Hematopoietic multipotent progenitor cell treated with erythropoietin and hydrocortisone succinate and interleukin-3 and kit ligand, for 6 days (in vitro differentiated cells): ENCODE results near the gene PKP3.
A peak's percentile ranks its signal among the peaks of the same experiment; 100 is the strongest.
"Not testable (repeated sequence)": the region's sequence is repeated elsewhere in the genome, so short reads cannot be mapped to it uniquely, and the experiment has no call there.

ENCODE experiments used
- DNase-seq: peaks from one replicate; pipeline ENCODE4 v3.0.0-alpha.2; 2015

The PKP3 gene

GRCh38 chr11:432501-433100, 38.6 kb downstream of the PKP3 start:
- DNase-seq, result no peak

GRCh38 chr11:433111-433510, 39.1 kb downstream of the PKP3 start:
- no peak for DNase-seq

GRCh38 chr11:433641-434040, 39.6 kb downstream of the PKP3 start:
- DNase-seq, result no peak

GRCh38 chr11:434496-434895, 40.5 kb downstream of the PKP3 start:
- no peak for DNase-seq

- not testable (repeated sequence) for DNase-seq
Measured at GRCh38 chr11:434999-435740, 41.2 kb downstream of the PKP3 start.

- no peak for DNase-seq
Measured at GRCh38 chr11:437228-437870, 43.3 kb downstream of the PKP3 start.

- no peak for DNase-seq
Measured at GRCh38 chr11:438101-438844, 44.3 kb downstream of the PKP3 start.

GRCh38 chr11:439315-440064, 45.5 kb downstream of the PKP3 start:
- no peak for DNase-seq

- peak; percentile 41 for DNase-seq
Measured at GRCh38 chr11:440065-441042, 46.3 kb downstream of the PKP3 start.

GRCh38 chr11:441043-441417, 47.0 kb downstream of the PKP3 start:
- DNase-seq, result no peak

GRCh38 chr11:441418-442274, 47.6 kb downstream of the PKP3 start, which contains the start of gene ANO9:
ANO9 (minus strand) TSS chr11:442011; CDS start chr11:441926, 85 bp downstream.
- DNase-seq, result peak; percentile 45

- DNase-seq, result no peak
Measured at GRCh38 chr11:442611-443081, 48.6 kb downstream of the PKP3 start.

- no peak for DNase-seq
Measured at GRCh38 chr11:443542-444199, 49.7 kb downstream of the PKP3 start.

GRCh38 chr11:444396-445144, 50.6 kb downstream of the PKP3 start:
- DNase-seq, result peak; percentile 77

GRCh38 chr11:445765-446588, 52.0 kb downstream of the PKP3 start:
- no peak for DNase-seq

- DNase-seq, result no peak
Measured at GRCh38 chr11:446891-447290, 52.9 kb downstream of the PKP3 start.

GRCh38 chr11:447923-448731, 54.1 kb downstream of the PKP3 start:
- peak; percentile 97 for DNase-seq
